Stimulated activated naive CD8-positive, alpha-beta T cell treated with anti-CD3 and anti-CD28 coated beads, Interleukin-15, Interleukin-2, amounts not matched to agents 100 ng/mL and 50 ng/mL, for 24 hours (primary cell): ENCODE measurements around the gene VIPR2.
"Not testable (repeated sequence)": the region's sequence is repeated elsewhere in the genome, so short reads cannot be mapped to it uniquely, and the experiment has no call there.

ENCODE experiments used
- H3K27ac Mint-ChIP-seq: one replicate; pipeline ENCODE4 v1.8.0; 2021; ENCODE audit warnings: mild to moderate bottlenecking, mixed read lengths
- H3K27me3 Mint-ChIP-seq: one replicate; pipeline ENCODE4 v1.8.0; 2021; ENCODE audit warnings: mixed read lengths
- H3K36me3 Mint-ChIP-seq: one replicate; pipeline ENCODE4 v1.8.0; 2021; ENCODE audit warnings: low read depth, mixed read lengths
- H3K4me1 Mint-ChIP-seq: one replicate; pipeline ENCODE4 v1.8.0; 2021; ENCODE audit warnings: low read depth, mixed read lengths
- H3K4me3 Mint-ChIP-seq: one replicate; pipeline ENCODE4 v1.8.0; 2021; ENCODE audit warnings: mild to moderate bottlenecking, mixed read lengths
- H3K9me3 Mint-ChIP-seq: one replicate; pipeline ENCODE4 v1.8.0; 2021; ENCODE audit warnings: mixed read lengths

The VIPR2 gene

GRCh38 chr7:159005618-159006017, 139.0 kb downstream of the VIPR2 start:
- H3K9me3 Mint-ChIP-seq = no peaks in the 10 kb centered on the region
- H3K4me3 Mint-ChIP-seq = no peak overlapping the region
- no peaks in the 10 kb centered on the region for H3K36me3 Mint-ChIP-seq
- H3K4me1 Mint-ChIP-seq = peaks cover 17% of the 10 kb centered on the region
- peaks cover 6% of the 10 kb centered on the region for H3K27me3 Mint-ChIP-seq
- H3K27ac Mint-ChIP-seq = no peak overlapping the region

GRCh38 chr7:159004411-159004810, 140.3 kb downstream of the VIPR2 start:
- Mint-ChIP-seq H3K27me3 (peaks cover 6% of the 10 kb centered on the region), H3K27ac (peak overlapping the region; percentile 69), H3K4me3 (peak overlapping the region; percentile 14), H3K9me3 (no peaks in the 10 kb centered on the region), H3K36me3 (no peaks in the 10 kb centered on the region), H3K4me1 (peaks cover 17% of the 10 kb centered on the region)

GRCh38 chr7:159001811-159002210, 142.9 kb downstream of the VIPR2 start:
- H3K4me3 Mint-ChIP-seq = no peak overlapping the region
- peaks cover 17% of the 10 kb centered on the region for H3K4me1 Mint-ChIP-seq
- peaks cover 11% of the 10 kb centered on the region for H3K27me3 Mint-ChIP-seq
- no peak overlapping the region for H3K27ac Mint-ChIP-seq
- H3K36me3 Mint-ChIP-seq = no peaks in the 10 kb centered on the region
- no peaks in the 10 kb centered on the region for H3K9me3 Mint-ChIP-seq

GRCh38 chr7:159000859-159001435, 143.7 kb downstream of the VIPR2 start:
- Mint-ChIP-seq H3K4me3 (no peak overlapping the region), H3K4me1 (peaks cover 17% of the 10 kb centered on the region), H3K27me3 (peaks cover 11% of the 10 kb centered on the region), H3K9me3 (no peaks in the 10 kb centered on the region), H3K27ac (no peak overlapping the region), H3K36me3 (no peaks in the 10 kb centered on the region)

GRCh38 chr7:159000070-159000469, 144.6 kb downstream of the VIPR2 start:
- Mint-ChIP-seq H3K36me3 (no peaks in the 10 kb centered on the region), H3K27me3 (peaks cover 11% of the 10 kb centered on the region), H3K9me3 (no peaks in the 10 kb centered on the region), H3K27ac (no peak overlapping the region), H3K4me1 (peaks cover 13% of the 10 kb centered on the region), H3K4me3 (no peak overlapping the region)

- Mint-ChIP-seq H3K4me1 (peaks cover 12% of the 10 kb centered on the region), H3K9me3 (peaks cover 5% of the 10 kb centered on the region), H3K27ac (no peak overlapping the region), H3K4me3 (no peak overlapping the region), H3K27me3 (peaks cover 16% of the 10 kb centered on the region), H3K36me3 (no peaks in the 10 kb centered on the region)
Measured at GRCh38 chr7:158999496-158999895, 145.2 kb downstream of the VIPR2 start.

GRCh38 chr7:158998261-158998660, 146.4 kb downstream of the VIPR2 start:
- H3K27me3 Mint-ChIP-seq = peaks cover 28% of the 10 kb centered on the region
- not testable (repeated sequence) for H3K27ac Mint-ChIP-seq, H3K9me3 Mint-ChIP-seq, H3K36me3 Mint-ChIP-seq, H3K4me1 Mint-ChIP-seq, H3K4me3 Mint-ChIP-seq

GRCh38 chr7:158997471-158997870, 147.2 kb downstream of the VIPR2 start:
- Mint-ChIP-seq H3K36me3 (no peaks in the 10 kb centered on the region), H3K27me3 (peaks cover 35% of the 10 kb centered on the region), H3K27ac (no peak overlapping the region), H3K9me3 (peaks cover 8% of the 10 kb centered on the region), H3K4me3 (no peak overlapping the region), H3K4me1 (no peaks in the 10 kb centered on the region)

GRCh38 chr7:158997110-158997453, 147.6 kb downstream of the VIPR2 start:
- Mint-ChIP-seq H3K27ac (no peak overlapping the region), H3K4me1 (peaks cover 2% of the 10 kb centered on the region), H3K36me3 (no peaks in the 10 kb centered on the region), H3K9me3 (peaks cover 8% of the 10 kb centered on the region), H3K27me3 (peaks cover 38% of the 10 kb centered on the region), H3K4me3 (no peak overlapping the region)

- H3K4me3 Mint-ChIP-seq = no peak overlapping the region
- H3K4me1 Mint-ChIP-seq = peaks cover 8% of the 10 kb centered on the region
- peaks cover 8% of the 10 kb centered on the region for H3K9me3 Mint-ChIP-seq
- no peaks in the 10 kb centered on the region for H3K36me3 Mint-ChIP-seq
- peaks cover 42% of the 10 kb centered on the region for H3K27me3 Mint-ChIP-seq
- H3K27ac Mint-ChIP-seq = no peak overlapping the region
Measured at GRCh38 chr7:158996214-158997109, 148.2 kb downstream of the VIPR2 start.

GRCh38 chr7:158995514-158995913, 149.2 kb downstream of the VIPR2 start:
- Mint-ChIP-seq H3K27me3 (peaks cover 44% of the 10 kb centered on the region), H3K4me3 (no peak overlapping the region), H3K9me3 (peaks cover 8% of the 10 kb centered on the region), H3K4me1 (peaks cover 9% of the 10 kb centered on the region), H3K36me3 (no peaks in the 10 kb centered on the region), H3K27ac (no peak overlapping the region)

DNA sequence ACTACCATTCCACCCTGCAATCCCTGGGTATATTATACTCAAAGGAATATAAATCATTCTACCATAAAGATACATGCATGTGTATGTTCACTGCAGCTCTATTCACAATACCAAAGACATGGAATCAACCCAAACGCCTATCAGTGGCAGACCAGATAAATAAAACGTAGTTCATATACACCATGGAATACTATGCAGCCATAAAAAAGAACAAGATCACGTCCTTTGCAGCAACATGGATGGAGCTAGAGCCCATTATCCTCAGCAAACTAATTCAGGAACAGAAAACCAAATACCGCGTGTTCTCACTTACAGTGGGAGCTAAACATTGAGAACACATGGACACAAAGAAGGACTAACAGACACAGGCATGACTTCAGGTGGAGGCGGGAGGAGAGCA, 150.0 kb downstream of the VIPR2 start:
- no peak overlapping the region for H3K27ac Mint-ChIP-seq
- no peak overlapping the region for H3K4me3 Mint-ChIP-seq
- H3K27me3 Mint-ChIP-seq = peaks cover 50% of the 10 kb centered on the region

GRCh38 chr7:158993591-158993990, 151.1 kb downstream of the VIPR2 start:
- Mint-ChIP-seq H3K27me3 (peaks cover 46% of the 10 kb centered on the region), H3K9me3 (peaks cover 8% of the 10 kb centered on the region)

More for the DNA sequence above, 150.0 kb downstream of the VIPR2 start:
- H3K9me3 Mint-ChIP-seq = peaks cover 8% of the 10 kb centered on the region
- H3K4me1 Mint-ChIP-seq = peaks cover 9% of the 10 kb centered on the region
- H3K36me3 Mint-ChIP-seq = no peaks in the 10 kb centered on the region

DNA sequence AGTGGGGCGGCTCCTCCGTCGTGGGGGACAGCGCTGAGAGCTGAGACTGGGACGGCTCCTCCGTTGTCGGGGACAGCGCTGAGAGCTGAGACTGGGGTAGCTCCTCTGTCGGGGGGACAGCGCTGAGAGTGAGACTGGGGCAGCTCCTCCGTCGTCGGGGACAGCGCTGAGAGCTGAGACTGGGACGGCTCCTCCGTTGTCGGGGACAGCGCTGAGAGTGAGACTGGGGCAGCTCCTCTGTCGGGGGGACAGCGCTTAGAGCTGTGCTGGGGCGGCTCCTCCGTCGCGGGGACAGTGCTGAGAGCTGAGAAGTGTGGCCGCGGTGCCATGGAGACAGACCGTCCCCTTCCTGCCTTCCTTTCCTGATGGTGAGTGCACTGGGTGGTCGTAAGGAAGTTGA, 151.9 kb downstream of the VIPR2 start:
- peaks cover 46% of the 10 kb centered on the region for H3K27me3 Mint-ChIP-seq
- peaks cover 8% of the 10 kb centered on the region for H3K9me3 Mint-ChIP-seq
- no peak overlapping the region for H3K4me3 Mint-ChIP-seq
- H3K4me1 Mint-ChIP-seq = peaks cover 9% of the 10 kb centered on the region
- H3K27ac Mint-ChIP-seq = no peak overlapping the region
- no peaks in the 10 kb centered on the region for H3K36me3 Mint-ChIP-seq

More at GRCh38 chr7:158993591-158993990, 151.1 kb downstream of the VIPR2 start:
- Mint-ChIP-seq H3K4me3 (no peak overlapping the region), H3K4me1 (peaks cover 9% of the 10 kb centered on the region), H3K36me3 (no peaks in the 10 kb centered on the region), H3K27ac (no peak overlapping the region)

GRCh38 chr7:158991824-158992621, 152.6 kb downstream of the VIPR2 start:
- Mint-ChIP-seq H3K27ac (no peak overlapping the region), H3K4me1 (peaks cover 9% of the 10 kb centered on the region), H3K4me3 (no peak overlapping the region)

More at GRCh38 chr7:158991824-158992621, 152.6 kb downstream of the VIPR2 start:
- Mint-ChIP-seq H3K9me3 (peaks cover 8% of the 10 kb centered on the region), H3K36me3 (no peaks in the 10 kb centered on the region), H3K27me3 (peaks cover 46% of the 10 kb centered on the region)
